Measurements from ENCODE around the gene KRT35.

- TF ChIP-seq JUND (IDR thresholded peaks at IDR 0.05) (no peak), ATF3 (IDR thresholded peaks at IDR 0.05) (no peak)
Observed at GRCh38 chr17:41513168-41513547, 32.2 kb upstream of the KRT35 start.
